Measurements from ENCODE around the gene ECT2L.

ECT2L gene

GRCh38 chr6:138944412-138944811, 148.5 kb downstream of the ECT2L start:
- no peak for DNase-seq

GRCh38 chr6:138945354-138945753, 149.5 kb downstream of the ECT2L start:
- DNase-seq = no peak

GRCh38 chr6:138948004-138948403, 152.1 kb downstream of the ECT2L start:
- DNase-seq = no peak

- DNase-seq = no peak
These were observed 152.8 kb downstream of the ECT2L start for GRCh38 chr6:138948546-138949179.

GRCh38 chr6:138953451-138953850, 157.6 kb downstream of the ECT2L start:
- DNase-seq = no peak

Measured in NCI-H1436 treated with DMSO at 0.1 percent for 48 hours (cell line).